Measurements from ENCODE around the gene GPER1.

The GPER1 gene

DNA sequence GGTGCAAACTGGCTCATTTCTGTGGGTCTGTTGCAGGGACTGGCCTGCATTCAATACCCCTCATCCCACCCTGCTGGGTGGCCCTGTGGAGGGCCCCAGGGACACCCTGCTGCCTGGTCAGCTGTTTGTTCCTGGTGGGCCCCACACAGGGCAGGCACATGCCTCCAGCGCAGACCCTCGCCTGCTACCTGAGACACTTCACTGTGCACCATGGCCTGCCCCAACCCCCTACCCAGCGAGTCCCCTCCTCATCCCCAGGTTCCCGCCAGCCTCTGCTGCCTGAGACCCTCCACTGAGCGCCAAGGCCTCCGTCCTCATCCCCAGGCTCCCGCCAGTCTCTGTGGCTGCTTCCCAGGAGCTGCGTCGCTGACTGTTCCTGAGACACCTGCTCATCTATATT, 26.7 kb upstream of the GPER1 start:
- Histone ChIP-seq H3K4me3 (ENCODE audit: low read depth, low read length) (no peak overlapping the region), H3K27me3 (ENCODE audit: control insufficient read depth, insufficient read depth, low read length) (no peaks in the 10 kb centered on the region), H3K9ac (ENCODE audit: low read depth, low read length) (no peak overlapping the region), H3K9me3 (ENCODE audit: control insufficient read depth, insufficient read depth, low read length) (no peaks in the 10 kb centered on the region), H3K36me3 (ENCODE audit: control insufficient read depth, insufficient read depth, low read length) (peaks cover 4% of the 10 kb centered on the region; the same call in 1 of the 2 replicates), H3K4me1 (ENCODE audit: control insufficient read depth, insufficient read depth, low read length) (peaks cover 12% of the 10 kb centered on the region), H3K27ac (ENCODE audit: low read depth, low read length) (no peak overlapping the region)

DNA sequence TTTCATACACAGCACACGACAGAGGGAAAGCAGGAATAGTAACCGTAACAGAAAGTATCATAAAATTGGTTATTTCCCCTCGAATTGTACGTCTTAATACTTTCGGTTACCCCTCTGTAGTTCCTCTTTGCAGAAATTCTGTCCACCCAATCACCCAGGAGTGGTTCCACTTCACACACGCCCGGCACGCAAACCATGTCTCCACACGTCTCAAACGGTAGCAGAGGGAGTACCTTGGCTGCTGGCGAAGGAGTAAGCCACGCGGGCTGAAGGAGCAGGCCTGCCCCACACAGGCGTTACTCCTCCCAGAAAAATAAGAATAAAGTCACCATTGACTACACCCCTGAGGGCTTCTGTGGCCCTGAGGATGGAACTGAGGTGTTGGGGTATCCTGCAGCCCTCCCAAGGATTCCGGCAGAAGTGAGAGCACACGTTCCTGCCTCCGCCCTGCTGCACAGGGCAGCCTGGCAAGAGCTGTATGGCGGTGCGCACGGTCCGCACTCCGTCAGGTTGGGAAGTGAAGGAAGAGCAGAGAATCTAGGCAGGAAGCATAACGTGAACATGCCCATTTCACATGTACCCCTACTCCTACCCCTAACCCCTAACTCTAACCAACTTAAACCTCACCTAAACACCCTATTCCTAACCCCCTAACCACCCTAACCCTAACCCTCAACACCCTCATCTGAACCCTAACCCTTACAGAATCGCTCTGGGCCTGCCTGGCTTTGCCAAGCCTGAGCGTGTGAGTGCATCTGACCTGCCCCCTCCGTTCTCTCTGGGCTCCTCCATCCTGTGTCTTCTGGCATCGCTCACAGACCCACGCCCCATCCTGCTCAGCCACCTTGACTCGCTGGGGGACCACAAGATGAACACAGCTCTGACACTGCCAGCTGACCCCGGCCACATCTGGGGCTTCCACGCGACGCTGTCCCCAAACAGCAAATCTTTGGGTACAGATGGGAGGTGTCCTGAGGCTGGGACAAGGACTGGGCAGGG, 25.3 kb upstream of the GPER1 start:
- Histone ChIP-seq H3K9me3 (ENCODE audit: control insufficient read depth, insufficient read depth, low read length) (no peaks in the 10 kb centered on the region), H3K27ac (ENCODE audit: low read depth, low read length) (no peak overlapping the region), H3K36me3 (ENCODE audit: control insufficient read depth, insufficient read depth, low read length) (peaks cover 4% of the 10 kb centered on the region; the same call in 1 of the 2 replicates), H3K27me3 (ENCODE audit: control insufficient read depth, insufficient read depth, low read length) (no peaks in the 10 kb centered on the region), H3K4me3 (ENCODE audit: low read depth, low read length) (no peak overlapping the region), H3K9ac (ENCODE audit: low read depth, low read length) (no peak overlapping the region), H3K4me1 (ENCODE audit: control insufficient read depth, insufficient read depth, low read length) (peaks cover 12% of the 10 kb centered on the region)

GRCh38 chr7:1063361-1063760, 24.6 kb upstream of the GPER1 start:
- no peak overlapping the region for H3K4me3 ChIP-seq (ENCODE audit: low read depth, low read length)
- H3K36me3 ChIP-seq (ENCODE audit: control insufficient read depth, insufficient read depth, low read length): no peaks in the 10 kb centered on the region
- no peaks in the 10 kb centered on the region for H3K9me3 ChIP-seq (ENCODE audit: control insufficient read depth, insufficient read depth, low read length)
- H3K4me1 ChIP-seq (ENCODE audit: control insufficient read depth, insufficient read depth, low read length): peaks cover 12% of the 10 kb centered on the region
- H3K27me3 ChIP-seq (ENCODE audit: control insufficient read depth, insufficient read depth, low read length): no peaks in the 10 kb centered on the region
- H3K9ac ChIP-seq (ENCODE audit: low read depth, low read length): no peak overlapping the region
- H3K27ac ChIP-seq (ENCODE audit: low read depth, low read length): no peak overlapping the region

GRCh38 chr7:1064581-1064980, 23.3 kb upstream of the GPER1 start:
- no peak overlapping the region for H3K4me3 ChIP-seq (ENCODE audit: low read depth, low read length)
- no peaks in the 10 kb centered on the region for H3K36me3 ChIP-seq (ENCODE audit: control insufficient read depth, insufficient read depth, low read length)
- no peaks in the 10 kb centered on the region for H3K27me3 ChIP-seq (ENCODE audit: control insufficient read depth, insufficient read depth, low read length)
- H3K9me3 ChIP-seq (ENCODE audit: control insufficient read depth, insufficient read depth, low read length): no peaks in the 10 kb centered on the region
- H3K9ac ChIP-seq (ENCODE audit: low read depth, low read length): no peak overlapping the region
- H3K27ac ChIP-seq (ENCODE audit: low read depth, low read length): no peak overlapping the region
- H3K4me1 ChIP-seq (ENCODE audit: control insufficient read depth, insufficient read depth, low read length): peaks cover 12% of the 10 kb centered on the region

DNA sequence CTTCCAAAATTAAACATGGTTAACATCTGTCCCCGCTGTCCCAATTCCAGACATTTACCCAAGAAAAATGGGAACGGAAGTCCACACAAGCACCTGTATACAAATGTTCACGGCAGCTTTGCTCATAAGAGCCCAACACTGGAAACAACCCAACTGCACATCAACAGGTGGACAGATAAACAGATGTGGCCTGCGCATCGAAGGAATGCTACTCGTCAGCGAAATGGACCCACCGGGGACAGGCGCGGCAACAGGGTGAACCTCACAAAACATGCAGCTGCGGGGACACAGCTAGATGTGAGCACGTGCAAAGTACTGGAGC, 22.7 kb upstream of the GPER1 start:
- H3K9me3 ChIP-seq (ENCODE audit: control insufficient read depth, insufficient read depth, low read length): no peaks in the 10 kb centered on the region
- H3K4me1 ChIP-seq (ENCODE audit: control insufficient read depth, insufficient read depth, low read length): peaks cover 9% of the 10 kb centered on the region
- H3K4me3 ChIP-seq (ENCODE audit: low read depth, low read length): no peak overlapping the region
- no peak overlapping the region for H3K27ac ChIP-seq (ENCODE audit: low read depth, low read length)
- no peaks in the 10 kb centered on the region for H3K36me3 ChIP-seq (ENCODE audit: control insufficient read depth, insufficient read depth, low read length)
- H3K9ac ChIP-seq (ENCODE audit: low read depth, low read length): no peak overlapping the region
- no peaks in the 10 kb centered on the region for H3K27me3 ChIP-seq (ENCODE audit: control insufficient read depth, insufficient read depth, low read length)

- Histone ChIP-seq H3K4me1 (ENCODE audit: control insufficient read depth, insufficient read depth, low read length) (peaks cover 4% of the 10 kb centered on the region; the same call in 1 of the 2 replicates), H3K4me3 (ENCODE audit: low read depth, low read length) (no peak overlapping the region; the same call in 1 of the 2 replicates), H3K27me3 (ENCODE audit: control insufficient read depth, insufficient read depth, low read length) (no peaks in the 10 kb centered on the region), H3K36me3 (ENCODE audit: control insufficient read depth, insufficient read depth, low read length) (no peaks in the 10 kb centered on the region), H3K27ac (ENCODE audit: low read depth, low read length) (no peak overlapping the region), H3K9ac (ENCODE audit: low read depth, low read length) (no peak overlapping the region), H3K9me3 (ENCODE audit: control insufficient read depth, insufficient read depth, low read length) (peaks cover 4% of the 10 kb centered on the region)
Measured at GRCh38 chr7:1065585-1066241, 22.2 kb upstream of the GPER1 start.

- Histone ChIP-seq H3K36me3 (ENCODE audit: control insufficient read depth, insufficient read depth, low read length) (no peaks in the 10 kb centered on the region), H3K27ac (ENCODE audit: low read depth, low read length) (no peak overlapping the region), H3K27me3 (ENCODE audit: control insufficient read depth, insufficient read depth, low read length) (no peaks in the 10 kb centered on the region), H3K4me3 (ENCODE audit: low read depth, low read length) (no peak overlapping the region; the same call in 1 of the 2 replicates), H3K9me3 (ENCODE audit: control insufficient read depth, insufficient read depth, low read length) (peaks cover 6% of the 10 kb centered on the region), H3K9ac (ENCODE audit: low read depth, low read length) (no peak overlapping the region), H3K4me1 (ENCODE audit: control insufficient read depth, insufficient read depth, low read length) (no peaks in the 10 kb centered on the region)
Measured at GRCh38 chr7:1066242-1066588, 21.7 kb upstream of the GPER1 start.

DNA sequence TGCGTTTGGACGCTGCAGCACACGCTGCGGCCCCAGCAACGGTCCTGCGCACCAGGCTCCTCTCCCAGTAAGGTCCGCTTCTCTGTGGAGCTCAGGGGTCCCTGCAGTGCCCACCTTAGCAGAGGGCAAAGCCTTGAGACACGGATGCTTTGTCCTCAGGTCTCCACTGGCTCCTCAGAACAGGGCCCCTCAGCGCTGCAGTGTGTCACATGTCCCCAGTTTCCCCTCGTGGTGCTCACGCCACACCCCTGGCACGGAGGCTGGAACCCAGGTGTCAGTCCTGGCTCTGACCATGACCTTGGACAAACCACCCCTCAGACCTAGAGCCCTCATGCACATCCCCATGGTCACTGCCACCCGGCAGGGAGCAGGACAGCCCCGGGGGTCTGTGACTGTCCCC, 19.9 kb upstream of the GPER1 start:
- H3K9ac ChIP-seq (ENCODE audit: low read depth, low read length): no peak overlapping the region
- peaks cover 6% of the 10 kb centered on the region for H3K9me3 ChIP-seq (ENCODE audit: control insufficient read depth, insufficient read depth, low read length)
- no peaks in the 10 kb centered on the region for H3K36me3 ChIP-seq (ENCODE audit: control insufficient read depth, insufficient read depth, low read length)
- H3K27me3 ChIP-seq (ENCODE audit: control insufficient read depth, insufficient read depth, low read length): no peaks in the 10 kb centered on the region
- no peak overlapping the region for H3K27ac ChIP-seq (ENCODE audit: low read depth, low read length)
- no peak overlapping the region for H3K4me3 ChIP-seq (ENCODE audit: low read depth, low read length)
- no peaks in the 10 kb centered on the region for H3K4me1 ChIP-seq (ENCODE audit: control insufficient read depth, insufficient read depth, low read length)

GRCh38 chr7:1068619-1069018, 19.3 kb upstream of the GPER1 start:
- H3K9me3 ChIP-seq (ENCODE audit: control insufficient read depth, insufficient read depth, low read length): peaks cover 6% of the 10 kb centered on the region
- no peaks in the 10 kb centered on the region for H3K4me1 ChIP-seq (ENCODE audit: control insufficient read depth, insufficient read depth, low read length)
- no peaks in the 10 kb centered on the region for H3K36me3 ChIP-seq (ENCODE audit: control insufficient read depth, insufficient read depth, low read length)
- H3K9ac ChIP-seq (ENCODE audit: low read depth, low read length): no peak overlapping the region
- H3K27ac ChIP-seq (ENCODE audit: low read depth, low read length): no peak overlapping the region
- H3K27me3 ChIP-seq (ENCODE audit: control insufficient read depth, insufficient read depth, low read length): no peaks in the 10 kb centered on the region
- no peak overlapping the region for H3K4me3 ChIP-seq (ENCODE audit: low read depth, low read length)

DNA sequence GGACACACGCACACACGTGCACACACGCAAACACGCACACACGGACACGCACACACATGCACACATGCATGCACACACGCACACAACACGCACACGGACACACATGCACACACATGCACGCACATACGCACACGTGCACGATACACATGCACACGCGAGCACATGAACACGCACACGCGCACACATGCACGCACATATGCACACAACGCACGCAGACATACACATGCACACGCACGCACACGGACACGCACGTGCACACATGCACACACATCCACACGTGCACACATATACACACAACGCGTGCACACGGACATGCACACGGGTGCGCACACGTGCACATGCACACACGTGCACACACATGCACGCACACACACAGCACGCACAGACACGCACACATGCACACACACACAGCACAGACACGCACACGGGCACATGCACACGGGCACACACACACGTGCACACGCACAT, 17.3 kb upstream of the GPER1 start:
- no peaks in the 10 kb centered on the region for H3K36me3 ChIP-seq (ENCODE audit: control insufficient read depth, insufficient read depth, low read length)
- H3K27me3 ChIP-seq (ENCODE audit: control insufficient read depth, insufficient read depth, low read length): no peaks in the 10 kb centered on the region
- no peak overlapping the region for H3K9ac ChIP-seq (ENCODE audit: low read depth, low read length)
- H3K4me1 ChIP-seq (ENCODE audit: control insufficient read depth, insufficient read depth, low read length): no peaks in the 10 kb centered on the region
- no peak overlapping the region for H3K27ac ChIP-seq (ENCODE audit: low read depth, low read length)
- no peak overlapping the region for H3K4me3 ChIP-seq (ENCODE audit: low read depth, low read length)
- H3K9me3 ChIP-seq (ENCODE audit: control insufficient read depth, insufficient read depth, low read length): peaks cover 6% of the 10 kb centered on the region

GRCh38 chr7:1071731-1072254, 16.1 kb upstream of the GPER1 start:
- peaks cover 6% of the 10 kb centered on the region for H3K9me3 ChIP-seq (ENCODE audit: control insufficient read depth, insufficient read depth, low read length)

More at GRCh38 chr7:1071731-1072254, 16.1 kb upstream of the GPER1 start:
- no peaks in the 10 kb centered on the region for H3K27me3 ChIP-seq (ENCODE audit: control insufficient read depth, insufficient read depth, low read length)
- no peak overlapping the region for H3K4me3 ChIP-seq (ENCODE audit: low read depth, low read length)
- no peak overlapping the region for H3K9ac ChIP-seq (ENCODE audit: low read depth, low read length)
- H3K4me1 ChIP-seq (ENCODE audit: control insufficient read depth, insufficient read depth, low read length): no peaks in the 10 kb centered on the region
- H3K36me3 ChIP-seq (ENCODE audit: control insufficient read depth, insufficient read depth, low read length): no peaks in the 10 kb centered on the region
- no peak overlapping the region for H3K27ac ChIP-seq (ENCODE audit: low read depth, low read length)

All from HUES48 (cell line).